Stimulated activated CD8-positive, alpha-beta memory T cell treated with anti-CD3 and anti-CD28 coated beads, Interleukin-2, amount 100 ng/mL, for 48 hours (primary cell): ENCODE data around the gene RCN1.
"Not testable (repeated sequence)": the region's sequence is repeated elsewhere in the genome, so short reads cannot be mapped to it uniquely, and the experiment has no call there.

Source experiments
- DNase-seq, 2 donors: peaks; one replicate each; pipeline ENCODE4 v3.0.0-alpha.2; 2020; ENCODE audit warnings: low read depth in 2 of 2

RCN1 gene

GRCh38 chr11:32090545-32091370, at the start of gene RCN1:
Gene RCN1, plus strand, starts transcription at chr11:32091074. Its CDS starts 123 bp downstream, at chr11:32091197.
- peak; percentile 18 to 36 for DNase-seq

DNA sequence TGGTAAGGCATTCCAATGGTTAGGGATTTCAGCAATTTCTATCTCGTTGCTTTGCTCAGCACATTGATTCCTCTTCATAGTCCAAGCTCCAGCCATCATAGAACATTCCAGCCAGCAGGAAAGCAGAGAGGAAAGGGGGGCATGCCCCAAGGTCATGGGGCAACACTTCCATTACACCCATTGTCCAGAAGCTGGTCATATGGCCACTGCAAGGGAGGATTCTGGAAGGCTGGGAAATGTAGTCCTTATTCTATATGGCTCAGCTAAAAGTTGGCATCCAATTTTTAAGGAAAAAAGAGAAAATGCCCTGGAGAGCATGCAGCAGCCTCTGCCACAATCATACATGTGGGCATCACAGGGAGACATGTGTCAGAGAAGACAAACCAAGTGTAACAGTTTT, 47.1 kb upstream of the RCN1 start:
- no peak for DNase-seq

- no peak for DNase-seq
These were observed 46.6 kb upstream of the RCN1 start for GRCh38 chr11:32044158-32044863.

- no peak for DNase-seq
These were observed 45.4 kb upstream of the RCN1 start for GRCh38 chr11:32045456-32045855.

GRCh38 chr11:32050264-32050663, 40.6 kb upstream of the RCN1 start:
- DNase-seq, result no peak

DNA sequence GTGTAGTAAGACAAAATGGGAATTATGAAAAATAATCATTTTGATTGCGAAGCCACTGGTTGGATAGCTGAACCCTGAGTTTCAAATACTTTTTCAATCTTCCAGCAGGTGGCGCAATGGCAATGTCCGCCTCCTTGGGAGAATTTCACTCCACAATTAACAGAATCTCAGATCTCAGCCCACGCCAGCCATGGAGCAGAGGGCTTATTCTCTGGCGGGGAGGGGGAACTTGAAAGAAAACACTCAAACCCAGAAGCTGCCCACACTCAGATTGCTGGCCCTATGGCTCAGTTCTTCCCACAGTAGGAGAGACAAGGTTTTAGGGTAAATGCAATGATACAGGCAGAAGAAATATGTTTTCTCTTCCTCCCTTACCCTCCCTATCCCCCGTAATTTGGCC, 38.7 kb upstream of the RCN1 start:
- peak; percentile 4 to 14 for DNase-seq

GRCh38 chr11:32053151-32053888, 37.6 kb upstream of the RCN1 start:
- DNase-seq, result no peak

- no peak for DNase-seq
These were observed 35.0 kb upstream of the RCN1 start for GRCh38 chr11:32055861-32056260.

- no peak for DNase-seq
These were observed 34.4 kb upstream of the RCN1 start for GRCh38 chr11:32056438-32056837.

- no peak for DNase-seq
These were observed 31.0 kb upstream of the RCN1 start for GRCh38 chr11:32059686-32060462.

GRCh38 chr11:32062540-32062939, 28.3 kb upstream of the RCN1 start:
- no peak for DNase-seq

- not testable (repeated sequence) for DNase-seq
These were observed 27.8 kb upstream of the RCN1 start for GRCh38 chr11:32063031-32063430.

DNA sequence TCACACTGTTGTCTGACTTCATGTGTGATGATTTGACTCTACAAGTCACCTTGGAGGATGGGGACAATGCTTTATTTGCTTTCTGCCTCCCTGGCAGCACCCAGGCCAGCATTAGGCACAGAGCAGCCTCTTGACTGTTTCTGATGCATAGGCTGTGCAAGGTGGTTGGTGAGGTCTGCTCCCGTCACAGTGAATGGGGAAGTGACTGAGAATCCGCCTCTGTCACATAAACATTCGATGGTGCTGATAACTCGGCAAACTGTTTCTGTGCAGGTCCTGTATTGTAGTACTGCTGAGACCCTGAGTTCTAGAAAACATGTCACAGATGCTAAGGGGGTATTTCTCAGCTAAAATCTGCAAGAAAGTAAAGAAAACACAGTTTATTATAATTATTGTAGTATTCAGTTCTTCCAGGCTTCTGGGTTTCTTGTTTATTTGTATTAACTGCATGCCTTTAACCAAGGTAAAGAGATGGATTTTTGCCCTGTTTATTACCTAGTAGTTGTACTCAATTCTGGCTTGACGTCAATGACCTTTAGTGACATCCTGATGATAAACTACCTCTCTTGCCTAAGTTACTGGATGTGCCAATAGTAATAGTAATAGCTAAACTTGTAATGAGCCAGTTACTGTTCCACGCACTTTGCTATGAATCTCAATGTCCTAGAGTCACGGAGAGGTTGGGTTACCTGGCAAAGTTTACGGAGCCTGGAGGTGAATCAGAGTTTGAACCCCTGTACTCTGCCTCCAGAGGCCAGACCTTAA, 24.8 kb upstream of the RCN1 start:
- DNase-seq, result no peak

DNA sequence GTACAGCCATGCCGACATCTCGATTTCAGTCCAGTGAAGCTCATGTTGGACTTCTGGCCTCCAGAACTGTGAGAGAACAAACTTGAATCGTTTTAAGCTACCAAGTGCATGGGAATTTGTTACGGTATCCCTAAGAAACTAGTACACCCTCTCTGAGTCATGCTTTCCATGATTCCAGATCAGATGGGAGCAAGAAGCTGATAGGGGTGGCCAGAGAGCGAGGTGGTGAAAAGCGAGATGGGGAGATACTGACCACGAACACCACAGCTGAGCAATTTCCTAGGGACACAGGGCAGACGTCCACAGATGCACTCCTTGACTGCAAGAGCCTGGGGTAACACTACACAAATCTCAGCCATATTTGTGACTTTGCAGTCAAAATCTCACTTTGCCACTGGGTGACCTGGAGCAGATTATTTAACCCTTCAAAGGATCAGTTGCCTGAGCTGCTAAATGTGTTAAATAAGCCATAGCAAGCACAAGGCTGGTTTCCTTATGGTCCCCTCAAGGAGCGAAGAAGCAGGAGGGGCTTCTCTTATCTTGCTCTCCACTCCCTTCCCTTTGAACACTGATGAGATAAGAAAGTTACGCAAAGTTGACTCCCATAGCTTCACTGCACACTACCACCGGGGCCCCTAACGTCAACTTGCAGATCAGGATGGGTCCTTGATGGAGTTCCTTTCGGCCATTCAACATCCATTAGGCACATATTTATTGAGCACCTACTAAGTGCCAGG, 22.6 kb upstream of the RCN1 start:
- DNase-seq, result no peak

DNA sequence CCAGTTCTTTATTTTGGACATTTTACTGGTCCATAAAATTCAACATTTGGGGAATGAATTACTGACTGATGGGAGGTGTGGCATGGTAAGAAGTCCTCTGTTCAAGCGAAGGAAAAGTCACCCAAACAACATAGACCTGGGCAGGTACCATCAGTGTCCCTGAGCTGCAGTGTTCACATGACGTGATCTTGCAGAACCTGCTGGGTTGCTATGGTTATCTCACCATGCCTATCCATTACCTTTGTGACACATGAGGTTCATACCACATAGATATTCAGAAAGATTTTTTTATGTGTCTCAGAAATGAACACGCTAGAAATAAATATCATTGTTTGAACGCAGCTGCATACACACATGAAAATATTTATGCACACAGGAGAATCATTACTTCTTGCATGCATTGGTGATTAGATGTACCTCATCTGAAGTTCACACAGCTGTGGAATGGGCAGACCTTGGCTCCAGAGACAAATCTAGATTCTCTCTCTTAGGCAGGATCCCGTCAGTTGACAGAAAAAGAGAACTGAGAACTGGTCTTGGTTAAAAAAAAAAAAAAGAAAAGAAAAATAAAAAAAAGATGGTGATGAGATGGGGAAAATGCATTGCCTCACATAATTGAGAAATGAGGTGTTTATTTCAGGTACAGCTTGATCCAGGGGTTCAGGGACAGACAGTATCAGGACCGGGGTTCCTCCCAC, 21.4 kb upstream of the RCN1 start:
- no peak for DNase-seq

DNA sequence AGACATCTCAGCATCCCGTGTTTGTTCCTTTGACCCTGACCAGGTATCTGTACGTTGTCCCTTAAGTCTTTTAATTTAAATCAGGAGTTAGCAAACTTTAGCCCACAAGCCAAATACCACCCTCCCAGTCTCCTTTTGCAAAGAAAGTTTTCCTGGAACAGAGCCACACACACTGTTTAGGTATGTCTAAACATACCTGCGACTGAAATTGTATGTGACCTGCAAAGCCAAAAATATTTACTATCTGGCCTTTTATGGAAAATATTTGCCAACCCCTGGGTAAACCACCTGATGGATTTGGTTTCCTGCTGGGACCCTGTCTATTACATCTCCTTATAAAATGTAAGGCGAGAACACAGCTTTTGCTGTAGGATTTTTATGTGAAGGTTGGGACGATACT, 20.2 kb upstream of the RCN1 start:
- DNase-seq, result no peak

DNA sequence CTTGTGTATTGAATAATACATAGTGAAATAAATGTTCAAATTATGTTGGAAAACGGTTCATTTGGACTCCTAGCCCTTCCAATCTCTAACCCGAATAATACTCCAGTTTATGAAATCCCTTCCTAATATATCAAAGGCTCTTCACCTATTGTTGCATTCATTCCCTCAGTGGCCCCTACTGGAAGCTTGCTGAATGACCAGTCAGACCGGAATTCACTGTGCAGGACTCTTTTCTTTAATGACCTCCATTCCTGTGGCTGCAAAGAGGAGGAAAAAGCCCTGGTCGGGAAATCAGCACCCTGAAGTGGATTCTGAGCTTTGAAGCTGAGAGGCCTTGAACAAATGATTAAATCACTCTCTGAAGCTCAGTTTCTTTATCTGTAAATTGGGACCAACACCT, 19.1 kb upstream of the RCN1 start:
- no peak for DNase-seq

DNA sequence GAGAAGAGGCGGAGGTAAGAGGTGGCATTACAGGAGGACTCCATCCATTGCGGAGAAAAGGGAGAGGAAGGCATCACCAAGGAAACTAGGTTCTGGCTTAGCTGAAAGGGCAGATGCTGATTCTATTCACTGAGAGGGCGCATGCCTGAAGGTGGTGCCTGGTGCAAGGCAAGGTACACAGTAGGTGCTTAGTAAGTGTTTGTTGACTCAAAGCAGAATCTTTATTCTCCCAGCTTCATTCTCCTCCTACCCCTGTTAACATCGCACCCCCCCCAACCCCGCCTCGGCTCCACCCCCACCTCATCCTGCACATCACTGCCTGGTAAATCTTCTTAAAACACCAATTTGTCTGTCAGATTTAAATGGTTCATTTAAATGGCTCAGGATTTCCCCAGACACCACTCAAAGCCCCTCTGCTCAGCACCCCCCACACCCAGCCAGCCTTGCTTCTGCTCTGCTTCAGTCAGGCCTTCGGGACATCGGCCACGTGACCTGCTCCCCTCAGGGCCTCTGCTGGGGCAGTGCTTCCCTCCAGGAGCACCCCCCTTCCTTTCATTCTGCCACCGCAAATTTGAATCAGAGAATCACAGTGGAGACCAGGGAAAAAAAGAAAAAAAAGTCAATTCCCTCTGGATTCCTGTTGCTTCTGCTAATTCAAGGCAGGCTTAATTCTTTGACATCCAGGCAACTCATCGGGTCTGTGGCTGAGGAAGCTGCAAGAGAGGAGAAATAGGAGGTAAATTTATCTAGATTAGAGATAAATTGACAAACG, 17.8 kb upstream of the RCN1 start:
- no peak for DNase-seq

DNA sequence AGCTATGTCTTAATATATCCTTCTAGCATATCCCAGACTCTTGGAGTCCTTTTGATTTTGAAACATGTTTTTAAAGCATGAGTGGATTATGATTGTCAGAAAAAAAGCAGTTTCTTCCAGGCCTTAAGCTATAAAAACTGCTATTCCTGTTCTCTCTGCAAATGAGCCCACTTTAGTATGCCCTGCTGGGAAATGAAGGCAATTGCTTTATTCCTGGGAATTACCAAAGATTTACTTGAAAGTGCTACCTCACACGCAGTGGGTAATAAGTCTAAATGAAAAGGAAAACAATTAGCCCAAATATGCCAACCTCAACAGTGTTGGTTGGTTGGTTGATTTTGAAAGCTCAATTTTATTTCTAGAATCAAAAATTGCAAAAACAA, 17.2 kb upstream of the RCN1 start:
- DNase-seq, result no peak
